HG03066 (cell line): ENCODE results near the gene DCAF5.
"Not testable (repeated sequence)": the region's sequence is repeated elsewhere in the genome, so short reads cannot be mapped to it uniquely, and the experiment has no call there.

ENCODE experiments used
- ATAC-seq: cut with Tn5 transposase; IDR thresholded peaks from one replicate; pipeline ENCODE4 v1.9.1; 2021; ENCODE audit warnings: low read depth; ENCODE audit not compliant: unreplicated experiment

Gene DCAF5

GRCh38 chr14:69097974-69098373 is 54.9 kb downstream of the DCAF5 start:
- ATAC-seq = no peak

GRCh38 chr14:69096781-69097475 is 56.0 kb downstream of the DCAF5 start:
- ATAC-seq = no peak

GRCh38 chr14:69096246-69096645 is 56.7 kb downstream of the DCAF5 start:
- no peak for ATAC-seq

GRCh38 chr14:69094481-69094880 is 58.4 kb downstream of the DCAF5 start:
- no peak for ATAC-seq

- ATAC-seq = no peak
Measured at GRCh38 chr14:69093631-69094421, 59.1 kb downstream of the DCAF5 start.

- no peak for ATAC-seq
Measured at GRCh38 chr14:69092840-69093422, 60.0 kb downstream of the DCAF5 start.

- ATAC-seq = no peak
Measured at GRCh38 chr14:69091695-69092094, 61.2 kb downstream of the DCAF5 start.

GRCh38 chr14:69091006-69091405 is 61.9 kb downstream of the DCAF5 start:
- no peak for ATAC-seq

- ATAC-seq = no peak
Measured at GRCh38 chr14:69090187-69090789, 62.6 kb downstream of the DCAF5 start.

- ATAC-seq = no peak
Measured at GRCh38 chr14:69089046-69089445, 63.9 kb downstream of the DCAF5 start.

GRCh38 chr14:69088586-69088985 is 64.3 kb downstream of the DCAF5 start:
- no peak for ATAC-seq

- ATAC-seq = no peak
Measured at GRCh38 chr14:69087061-69087461, 65.9 kb downstream of the DCAF5 start.

GRCh38 chr14:69086537-69086936 is 66.4 kb downstream of the DCAF5 start:
- no peak for ATAC-seq

GRCh38 chr14:69084023-69084422 is 68.9 kb downstream of the DCAF5 start:
- ATAC-seq = no peak

- ATAC-seq = no peak
Measured at GRCh38 chr14:69083181-69083580, 69.7 kb downstream of the DCAF5 start.

GRCh38 chr14:69081271-69081670 is 71.6 kb downstream of the DCAF5 start:
- ATAC-seq = no peak

- ATAC-seq = no peak
Measured at GRCh38 chr14:69079747-69080146, 73.2 kb downstream of the DCAF5 start.

GRCh38 chr14:69079188-69079742 is 73.7 kb downstream of the DCAF5 start:
- ATAC-seq = no peak

- ATAC-seq = no peak
Measured at GRCh38 chr14:69077841-69078240, 75.1 kb downstream of the DCAF5 start.

GRCh38 chr14:69077185-69077584 is 75.7 kb downstream of the DCAF5 start:
- not testable (repeated sequence) for ATAC-seq

GRCh38 chr14:69076341-69076740 is 76.6 kb downstream of the DCAF5 start:
- no peak for ATAC-seq
